ENCODE data around the gene SETBP1. TPM values are rescaled to one million over a fixed set of nuclear protein-coding genes. Genes with fewer than 3 reads are reported as not detected.

The SETBP1 gene
- total and polyA plus RNA-seq, 2 of the 13 experiments (the other 11 are each of a cell fraction or from before 2014, with no cell fraction given) = 0.18 to 0.65 TPM

DNA sequence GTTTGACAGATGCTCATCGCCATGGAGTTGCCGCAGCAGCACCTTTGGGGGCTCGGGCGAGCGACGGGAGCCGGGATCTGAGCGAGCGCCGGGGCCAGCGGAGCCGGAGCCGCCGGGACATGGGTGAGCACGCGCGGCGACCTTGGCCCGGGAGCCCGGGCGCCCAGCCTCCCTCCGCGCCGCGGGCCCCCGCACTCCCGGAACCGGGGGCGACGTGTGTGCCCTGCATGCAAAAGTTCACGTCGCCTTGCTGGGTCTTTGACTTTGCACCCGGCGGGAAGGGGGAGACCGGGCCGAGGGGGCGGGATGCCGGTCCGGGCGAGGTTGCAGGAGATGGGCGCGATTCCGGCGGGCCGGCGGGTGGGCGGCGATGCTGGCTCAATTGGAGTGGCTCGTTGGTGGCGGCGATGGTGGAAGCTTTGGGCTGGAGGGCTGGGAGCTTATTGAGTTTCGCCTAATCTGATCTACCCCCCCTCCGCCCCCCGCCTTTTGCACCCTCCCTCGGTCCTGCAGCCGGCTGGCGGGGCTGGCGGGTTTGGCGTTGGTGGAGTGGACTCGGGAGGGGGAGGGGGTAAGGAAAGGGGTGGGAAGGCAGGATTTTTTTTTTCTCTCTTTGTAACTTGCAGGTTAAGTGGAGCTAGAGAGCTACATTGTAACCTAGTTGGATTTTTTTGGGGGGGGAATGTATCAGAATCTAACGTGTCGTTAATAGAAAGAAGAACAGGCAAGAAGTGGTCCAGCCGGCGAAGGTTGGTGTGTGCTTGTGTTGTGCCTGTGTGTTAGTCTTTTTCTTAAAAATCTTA, at the start of gene SETBP1 (continued):
- TF ChIP-seq, protein P1, sequence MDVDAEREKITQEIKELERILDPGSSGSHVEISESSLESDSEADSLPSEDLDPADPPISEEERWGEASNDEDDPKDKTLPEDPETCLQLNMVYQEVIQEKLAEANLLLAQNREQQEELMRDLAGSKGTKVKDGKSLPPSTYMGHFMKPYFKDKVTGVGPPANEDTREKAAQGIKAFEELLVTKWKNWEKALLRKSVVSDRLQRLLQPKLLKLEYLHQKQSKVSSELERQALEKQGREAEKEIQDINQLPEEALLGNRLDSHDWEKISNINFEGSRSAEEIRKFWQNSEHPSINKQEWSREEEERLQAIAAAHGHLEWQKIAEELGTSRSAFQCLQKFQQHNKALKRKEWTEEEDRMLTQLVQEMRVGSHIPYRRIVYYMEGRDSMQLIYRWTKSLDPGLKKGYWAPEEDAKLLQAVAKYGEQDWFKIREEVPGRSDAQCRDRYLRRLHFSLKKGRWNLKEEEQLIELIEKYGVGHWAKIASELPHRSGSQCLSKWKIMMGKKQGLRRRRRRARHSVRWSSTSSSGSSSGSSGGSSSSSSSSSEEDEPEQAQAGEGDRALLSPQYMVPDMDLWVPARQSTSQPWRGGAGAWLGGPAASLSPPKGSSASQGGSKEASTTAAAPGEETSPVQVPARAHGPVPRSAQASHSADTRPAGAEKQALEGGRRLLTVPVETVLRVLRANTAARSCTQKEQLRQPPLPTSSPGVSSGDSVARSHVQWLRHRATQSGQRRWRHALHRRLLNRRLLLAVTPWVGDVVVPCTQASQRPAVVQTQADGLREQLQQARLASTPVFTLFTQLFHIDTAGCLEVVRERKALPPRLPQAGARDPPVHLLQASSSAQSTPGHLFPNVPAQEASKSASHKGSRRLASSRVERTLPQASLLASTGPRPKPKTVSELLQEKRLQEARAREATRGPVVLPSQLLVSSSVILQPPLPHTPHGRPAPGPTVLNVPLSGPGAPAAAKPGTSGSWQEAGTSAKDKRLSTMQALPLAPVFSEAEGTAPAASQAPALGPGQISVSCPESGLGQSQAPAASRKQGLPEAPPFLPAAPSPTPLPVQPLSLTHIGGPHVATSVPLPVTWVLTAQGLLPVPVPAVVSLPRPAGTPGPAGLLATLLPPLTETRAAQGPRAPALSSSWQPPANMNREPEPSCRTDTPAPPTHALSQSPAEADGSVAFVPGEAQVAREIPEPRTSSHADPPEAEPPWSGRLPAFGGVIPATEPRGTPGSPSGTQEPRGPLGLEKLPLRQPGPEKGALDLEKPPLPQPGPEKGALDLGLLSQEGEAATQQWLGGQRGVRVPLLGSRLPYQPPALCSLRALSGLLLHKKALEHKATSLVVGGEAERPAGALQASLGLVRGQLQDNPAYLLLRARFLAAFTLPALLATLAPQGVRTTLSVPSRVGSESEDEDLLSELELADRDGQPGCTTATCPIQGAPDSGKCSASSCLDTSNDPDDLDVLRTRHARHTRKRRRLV (CRISPR knock-in tag; IDR thresholded peaks at IDR 0.05) = no peak
- TF ChIP-seq, protein P2, sequence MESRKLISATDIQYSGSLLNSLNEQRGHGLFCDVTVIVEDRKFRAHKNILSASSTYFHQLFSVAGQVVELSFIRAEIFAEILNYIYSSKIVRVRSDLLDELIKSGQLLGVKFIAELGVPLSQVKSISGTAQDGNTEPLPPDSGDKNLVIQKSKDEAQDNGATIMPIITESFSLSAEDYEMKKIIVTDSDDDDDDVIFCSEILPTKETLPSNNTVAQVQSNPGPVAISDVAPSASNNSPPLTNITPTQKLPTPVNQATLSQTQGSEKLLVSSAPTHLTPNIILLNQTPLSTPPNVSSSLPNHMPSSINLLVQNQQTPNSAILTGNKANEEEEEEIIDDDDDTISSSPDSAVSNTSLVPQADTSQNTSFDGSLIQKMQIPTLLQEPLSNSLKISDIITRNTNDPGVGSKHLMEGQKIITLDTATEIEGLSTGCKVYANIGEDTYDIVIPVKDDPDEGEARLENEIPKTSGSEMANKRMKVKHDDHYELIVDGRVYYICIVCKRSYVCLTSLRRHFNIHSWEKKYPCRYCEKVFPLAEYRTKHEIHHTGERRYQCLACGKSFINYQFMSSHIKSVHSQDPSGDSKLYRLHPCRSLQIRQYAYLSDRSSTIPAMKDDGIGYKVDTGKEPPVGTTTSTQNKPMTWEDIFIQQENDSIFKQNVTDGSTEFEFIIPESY (CRISPR knock-in tag; IDR thresholded peaks at IDR 0.05) = 0 out of 2 replicates have a peak, but pooled peaks have one; percentile 18
- TF ChIP-seq KDM2A (CRISPR knock-in tag; IDR thresholded peaks at IDR 0.05; ENCODE audit: borderline replicate concordance, low read depth) (peak; percentile 53; the same call in 1 of the 2 replicates), NFKB2 (CRISPR knock-in tag; IDR thresholded peaks at IDR 0.05; ENCODE audit: borderline replicate concordance) (no peak), KDM6A (CRISPR knock-in tag; IDR thresholded peaks at IDR 0.05; ENCODE audit: low read depth) (no peak), HOXA9 (CRISPR knock-in tag; IDR thresholded peaks at IDR 0.05; ENCODE audit: borderline replicate concordance) (no peak), POLR2A (IDR thresholded peaks at IDR 0.05; ENCODE audit: insufficient read depth in 1 of 2, low read depth in 2 of 2, low read length in 2 of 2) (no peak), KAT7 (CRISPR knock-in tag; IDR thresholded peaks at IDR 0.05; ENCODE audit: borderline replicate concordance) (no peak), ZNF441 (CRISPR knock-in tag; IDR thresholded peaks at IDR 0.05; ENCODE audit: borderline replicate concordance) (0 out of 2 replicates have a peak, but pooled peaks have one; percentile 39), ZFP41 (CRISPR knock-in tag; IDR thresholded peaks at IDR 0.05; ENCODE audit: borderline replicate concordance) (no peak), ATRX (CRISPR knock-in tag; IDR thresholded peaks at IDR 0.05; ENCODE audit: borderline replicate concordance) (no peak), CBFB (CRISPR knock-in tag; IDR thresholded peaks at IDR 0.05) (no peak)
